OCI-LY1 (cell line): ENCODE data around the gene GFPT2.

Experiments used
- H2AFZ ChIP-seq: fragments of 200-600 bp; sonication (generic), shearing (Covaris generic); 2 replicates; pipeline ENCODE4 v1.6.0; 2014; ENCODE audit warnings: antibody characterized with exemption, mild to moderate bottlenecking, low read length
- H3F3A ChIP-seq: fragments of 200-600 bp; sonication (generic), shearing (Covaris generic); 2 replicates; pipeline ENCODE4 v1.6.0; 2014; ENCODE audit warnings: mild to moderate bottlenecking, antibody characterized with exemption, low read length, moderate library complexity; ENCODE audit not compliant: insufficient read depth
- H3K27ac ChIP-seq: fragments of 200-600 bp; sonication (generic); 2 replicates; pipeline ENCODE4 v1.5.1; 2014; ENCODE audit warnings: low read length, mixed run types, mild to moderate bottlenecking, low read depth; ENCODE audit not compliant: poor library complexity, severe bottlenecking
- H3K27me3 ChIP-seq: fragments of 200-600 bp; sonication (generic); 2 replicates; pipeline ENCODE4 v1.6.0; 2014; ENCODE audit warnings: antibody characterized with exemption, mild to moderate bottlenecking, low read length, moderate library complexity; ENCODE audit not compliant: insufficient read depth
- H3K36me3 ChIP-seq: fragments of 200-600 bp; sonication (generic); 2 replicates; pipeline ENCODE4 v1.6.1; 2014; ENCODE audit warnings: mild to moderate bottlenecking, antibody characterized with exemption, low read length, moderate library complexity, mixed read lengths; ENCODE audit not compliant: insufficient read depth
- H3K4me1 ChIP-seq: fragments of 200-600 bp; sonication (generic); 2 replicates; pipeline ENCODE4 v1.5.1; 2014; ENCODE audit warnings: mild to moderate bottlenecking, low read length, moderate library complexity; ENCODE audit not compliant: insufficient read depth, severe bottlenecking
- H3K4me2 ChIP-seq: fragments of 200-600 bp; sonication (generic), shearing (Covaris generic); 2 replicates; pipeline ENCODE4 v1.6.1; 2014; ENCODE audit warnings: low read length
- H3K4me3 ChIP-seq: fragments of 200-600 bp; sonication (generic); 2 replicates; pipeline ENCODE4 v1.5.1; 2014; ENCODE audit warnings: low read length, low read depth, mild to moderate bottlenecking, mixed read lengths; ENCODE audit not compliant: poor library complexity, severe bottlenecking
- H3K79me2 ChIP-seq: fragments of 200-600 bp; shearing (Covaris generic); 2 replicates; pipeline ENCODE4 v1.6.1; 2016; ENCODE audit warnings: mixed run types, low read length, mixed read lengths; ENCODE audit not compliant: insufficient read depth
- H3K9ac ChIP-seq: fragments of 200-600 bp; sonication (generic), shearing (Covaris generic); 2 replicates; pipeline ENCODE4 v1.6.1; 2014; ENCODE audit warnings: mild to moderate bottlenecking, low read length, mixed read lengths
- H3K9me2 ChIP-seq: fragments of 200-600 bp; sonication (generic), shearing (Covaris generic); 2 replicates; pipeline ENCODE4 v1.6.1; 2014; ENCODE audit warnings: low read depth, mild to moderate bottlenecking, low read length, mixed read lengths
- H3K9me3 ChIP-seq: fragments of 200-600 bp; shearing (Covaris generic); 2 replicates; pipeline ENCODE4 v1.6.1; 2014; ENCODE audit warnings: low read length, mixed read lengths
- H4K20me1 ChIP-seq: fragments of 200-600 bp; sonication (generic), shearing (Covaris generic); 2 replicates; pipeline ENCODE4 v1.6.0; 2016; ENCODE audit warnings: mild to moderate bottlenecking, low read length; ENCODE audit not compliant: insufficient read depth
- CTCF ChIP-seq: fragments of 200-600 bp; sonication (generic), shearing (Covaris generic); IDR thresholded peaks from 2 replicates; pipeline ENCODE4 v1.5.1; 2017; ENCODE audit warnings: mild to moderate bottlenecking, antibody characterized with exemption, low read length, moderate library complexity, mixed read lengths
- EZH2 ChIP-seq: fragments of 200-600 bp; sonication (generic), shearing (Covaris generic); IDR thresholded peaks from 2 replicates; pipeline ENCODE4 v1.8.0; 2017; ENCODE audit warnings: borderline replicate concordance, mixed run types, mild to moderate bottlenecking, antibody characterized with exemption, low read length, moderate library complexity, mixed read lengths

Gene GFPT2

DNA sequence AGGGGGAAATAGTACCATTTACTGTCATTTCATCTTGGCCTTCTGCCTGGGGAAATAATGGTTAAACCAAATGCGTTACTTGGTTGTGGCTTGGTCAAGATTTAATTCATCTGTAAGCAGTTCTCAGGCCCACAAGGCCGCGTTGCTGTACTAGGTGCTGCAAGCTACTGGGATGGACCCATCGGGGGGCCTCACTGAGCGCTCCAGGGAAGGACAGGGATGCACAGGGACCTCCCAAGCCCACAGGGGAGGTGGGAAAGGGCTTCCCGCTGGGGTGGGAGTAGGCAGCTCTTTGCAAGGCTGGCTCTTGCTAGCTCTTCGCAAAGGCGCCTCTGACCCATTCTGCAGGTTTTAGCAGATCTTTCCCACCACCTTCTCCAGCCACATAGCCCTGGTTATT lies 8.0 kb downstream of the GFPT2 start:
- no peak overlapping the region for H3K9ac ChIP-seq
- H3K27ac ChIP-seq: no peak overlapping the region
- no peaks in the 10 kb centered on the region for H4K20me1 ChIP-seq
- no peak for TF ChIP-seq EZH2
- TF ChIP-seq CTCF: no peak
- no peak overlapping the region for H3K4me3 ChIP-seq
- no peaks in the 10 kb centered on the region for H3K79me2 ChIP-seq
- H2AFZ ChIP-seq: no peak overlapping the region
- no peaks in the 10 kb centered on the region for H3K9me3 ChIP-seq
- no peaks in the 10 kb centered on the region for H3K27me3 ChIP-seq
- no peaks in the 10 kb centered on the region for H3K4me1 ChIP-seq
- H3K9me2 ChIP-seq: no peaks in the 10 kb centered on the region
- no peaks in the 10 kb centered on the region for H3K36me3 ChIP-seq
- H3K4me2 ChIP-seq: no peak overlapping the region
- H3F3A ChIP-seq: no peaks in the 10 kb centered on the region

DNA sequence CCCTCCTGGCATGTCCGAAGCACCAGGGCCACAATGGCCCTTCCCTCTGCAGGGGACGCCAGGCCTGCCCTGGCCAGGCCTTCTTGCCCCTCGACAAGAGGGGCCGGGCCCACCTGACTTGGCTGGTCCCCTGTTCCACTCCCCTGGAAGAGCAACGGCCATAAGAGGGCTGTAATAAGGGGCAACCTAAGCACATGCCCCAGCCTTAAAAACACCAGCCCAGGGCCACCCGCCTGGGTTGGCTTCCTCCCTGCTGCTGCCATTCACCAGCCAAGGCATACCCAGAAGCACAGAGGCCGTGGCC lies 8.5 kb downstream of the GFPT2 start:
- TF ChIP-seq EZH2: no peak
- TF ChIP-seq CTCF: no peak
- H3K9ac ChIP-seq: no peak overlapping the region
- H3K27me3 ChIP-seq: no peaks in the 10 kb centered on the region
- H3K4me3 ChIP-seq: no peak overlapping the region
- H3K4me1 ChIP-seq: no peaks in the 10 kb centered on the region
- no peaks in the 10 kb centered on the region for H3K9me3 ChIP-seq
- H3K36me3 ChIP-seq: no peaks in the 10 kb centered on the region
- no peak overlapping the region for H3K4me2 ChIP-seq
- no peak overlapping the region for H2AFZ ChIP-seq
- H3K79me2 ChIP-seq: no peaks in the 10 kb centered on the region
- H3K9me2 ChIP-seq: no peaks in the 10 kb centered on the region
- H4K20me1 ChIP-seq: no peaks in the 10 kb centered on the region
- H3F3A ChIP-seq: no peaks in the 10 kb centered on the region
- H3K27ac ChIP-seq: no peak overlapping the region

- Histone ChIP-seq H4K20me1 (no peaks in the 10 kb centered on the region), H3F3A (no peaks in the 10 kb centered on the region), H3K4me3 (no peak overlapping the region), H3K9ac (no peak overlapping the region), H2AFZ (no peak overlapping the region), H3K36me3 (no peaks in the 10 kb centered on the region), H3K9me3 (no peaks in the 10 kb centered on the region), H3K79me2 (no peaks in the 10 kb centered on the region), H3K9me2 (no peaks in the 10 kb centered on the region), H3K4me1 (no peaks in the 10 kb centered on the region), H3K4me2 (no peak overlapping the region), H3K27me3 (no peaks in the 10 kb centered on the region), H3K27ac (no peak overlapping the region)
- TF ChIP-seq EZH2 (no peak), CTCF (no peak)
Observed at GRCh38 chr5:180343831-180344695, 9.1 kb downstream of the GFPT2 start.
